T-cell (primary cell): ENCODE results near the gene MPEG1. TPM values are rescaled to one million over a fixed set of nuclear protein-coding genes. Genes with fewer than 3 reads are reported as not detected.
A peak's percentile ranks its signal among the peaks of the same experiment; 100 is the strongest.

ENCODE experiments used
- ATAC-seq, 4 experiments: fragments of 200-7000 bp in 3 of 4; fragments of 150-1000 bp in 1 of 4; cut with Tn5 transposase; replicated peaks in 1 of 4; 1 replicate in 3 of 4; 2 replicates in 1 of 4; pipeline ENCODE4 v1.10.0; 2021; ENCODE audit warnings: moderate library complexity in 3 of 4, mild to moderate bottlenecking in 2 of 4, moderate number of reproducible peaks in 1 of 4
- CTCF ChIA-PET, 2 donors: fragments of 300-600 bp; sonication (Branson Sonifier 250); formaldehyde crosslinking; loops; one replicate each; lab custom pipeline; 2022; ENCODE audit warnings: antibody characterized with exemption in 2 of 2; lab: Charles Lee
- POLR2A ChIA-PET, 2 donors: fragments of 300-600 bp; sonication (Branson Sonifier 250); formaldehyde crosslinking; loops; one replicate each; lab custom pipeline; 2022; ENCODE audit warnings: antibody characterized with exemption in 2 of 2; lab: Charles Lee
- DNase-seq, 35 experiments: peaks; one replicate each; pipeline versions ENCODE4 v3.0.0 to v3.0.0-alpha.2; 2013 to 2023
- H3K27ac ChIP-seq: one replicate; pipeline ENCODE4 v1.5.1; 2013; ENCODE audit warnings: low read length
- H3K27me3 ChIP-seq, 2 experiments: replicated peaks in 1 of 2; 1 replicate in 1 of 2; 2 replicates in 1 of 2; pipeline versions ENCODE4 v1.6.1 to v1.7.0; 2013; ENCODE audit warnings: low read length in 1 of 2, mixed read lengths in 1 of 2; ENCODE audit not compliant: control insufficient read depth in 2 of 2, insufficient read depth in 2 of 2; ENCODE audit errors: extremely low read depth in 1 of 2
- H3K36me3 ChIP-seq, 2 donors: 1 replicate in 1 of 2; 2 replicates in 1 of 2; pipeline versions ENCODE4 v1.6.1 to v1.7.0; 2013; ENCODE audit warnings: low read length in 1 of 2; ENCODE audit not compliant: control insufficient read depth in 2 of 2, insufficient read depth in 1 of 2; ENCODE audit errors: extremely low read depth in 1 of 2
- H3K4me1 ChIP-seq, 2 experiments: 1 replicate in 1 of 2; 2 replicates in 1 of 2; pipeline versions ENCODE4 v1.6.1 to v1.7.0; 2013; ENCODE audit warnings: low read length in 2 of 2, mixed read lengths in 1 of 2; ENCODE audit not compliant: insufficient read depth in 2 of 2, control insufficient read depth in 1 of 2; ENCODE audit errors: extremely low read depth in 1 of 2
- H3K4me3 ChIP-seq, 2 donors: 1 replicate in 1 of 2; 2 replicates in 1 of 2; pipeline versions ENCODE4 v1.5.1 to v1.7.0; 2013; ENCODE audit warnings: mild to moderate bottlenecking in 2 of 2, low read length in 1 of 2, moderate library complexity in 1 of 2; ENCODE audit not compliant: control insufficient read depth in 1 of 2; ENCODE audit errors: extremely low read depth in 1 of 2
- H3K9me3 ChIP-seq: 2 replicates; pipeline ENCODE4 v1.7.0; 2013
- H3K27ac Mint-ChIP-seq, 2 donors: one replicate each; pipeline ENCODE4 v1.8.0; 2020 to 2021; ENCODE audit warnings: mild to moderate bottlenecking in 2 of 2, mixed read lengths in 2 of 2
- H3K27me3 Mint-ChIP-seq, 2 donors: one replicate each; pipeline ENCODE4 v1.8.0; 2021 to 2022; ENCODE audit warnings: mixed read lengths in 2 of 2
- H3K36me3 Mint-ChIP-seq: one replicate; pipeline ENCODE4 v1.8.0; 2021; ENCODE audit warnings: mixed read lengths
- H3K4me1 Mint-ChIP-seq, 3 donors: one replicate each; pipeline ENCODE4 v1.8.0; 2020 to 2022; ENCODE audit warnings: mixed read lengths in 3 of 3, mild to moderate bottlenecking in 1 of 3
- H3K4me3 Mint-ChIP-seq, 3 donors: one replicate each; pipeline ENCODE4 v1.8.0; 2020 to 2022; ENCODE audit warnings: mild to moderate bottlenecking in 3 of 3, mixed read lengths in 3 of 3, moderate library complexity in 3 of 3
- H3K9me3 Mint-ChIP-seq, 3 donors: one replicate each; pipeline ENCODE4 v1.8.0; 2020 to 2022; ENCODE audit warnings: mixed read lengths in 3 of 3
- WGBS: methylation state at CpG from one replicate; pipeline ENCODE4 v1.1.5; 2013; ENCODE audit warnings: missing lambda C conversion rate; ENCODE audit not compliant: insufficient coverage; 5-methylcytosine and 5-hydroxymethylcytosine counted together
- total RNA-seq, 35 experiments: library from RNA in 6 of 35; stranded (reverse) in 6 of 35; fragments of 120-200 nt in 1 of 35; gene quantifications; one replicate each; pipeline versions ENCODE4 v1.2.1 to v1.2.4 and lab custom pipeline; 2013 to 2026

MPEG1 gene
- total RNA-seq, 5 donors from 2014 or later (not counting 1 experiment from before 2014, with no cell fraction given), result 0.93 to 3.0 (median 1.4) TPM

GRCh38 chr11:59222464-59223060, 9.8 kb upstream of the MPEG1 start:
- Mint-ChIP-seq H3K27me3 (no peaks in the 10 kb centered on the region), H3K9me3 (no peaks in the 10 kb centered on the region), H3K4me3 (no peak overlapping the region), H3K4me1 (peaks cover 1 to 15% (median 5%) of the 10 kb centered on the region in 3 donors), H3K27ac (no peak overlapping the region), H3K36me3 (no peaks in the 10 kb centered on the region)
- DNase-seq, result no peak
- 63% methylated on average over 1 of the region's 2 CpGs for whole genome bisulfite sequencing
- ChIA-PET CTCF (interaction anchor here in 1 of 2 donors (0.6 kb wide), 1 partner anchor 13 kb away, joined by 5 read pairs; no protein-coding TSS in a partner anchor), POLR2A (no interaction called here)
- Histone ChIP-seq H3K27me3 (no peaks in the 10 kb centered on the region), H3K36me3 (no peaks in the 10 kb centered on the region), H3K9me3 (no peaks in the 10 kb centered on the region), H3K4me1 (no peaks in the 10 kb centered on the region), H3K4me3 (no peak overlapping the region), H3K27ac (no peak overlapping the region)
- ATAC-seq, result no peak

DNA sequence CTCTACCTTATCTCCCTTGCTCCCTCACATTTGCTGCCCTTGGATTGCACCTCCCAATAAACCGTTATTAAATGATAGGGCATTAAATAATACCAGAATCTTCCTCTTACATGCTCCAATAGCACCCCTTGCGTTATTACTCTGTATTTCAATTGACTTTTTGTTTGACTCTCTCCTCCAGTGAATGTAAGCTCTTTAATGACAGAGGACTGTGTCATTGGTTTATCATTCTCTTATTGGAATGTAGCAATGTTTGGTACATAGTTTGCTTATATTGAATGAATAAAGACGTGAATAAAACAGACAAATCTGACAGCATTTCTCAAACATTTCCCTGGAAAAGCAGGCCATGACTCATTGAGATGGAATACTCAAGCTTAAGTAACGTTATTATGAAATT, 8.7 kb upstream of the MPEG1 start:
- no peak overlapping the region for H3K4me3 Mint-ChIP-seq
- H3K36me3 Mint-ChIP-seq, result no peaks in the 10 kb centered on the region
- H3K27me3 ChIP-seq, result no peaks in the 10 kb centered on the region
- ChIA-PET POLR2A (no interaction called here), CTCF (interaction anchor here in 1 of 2 donors (0.9 kb wide), 1 partner anchor 11 kb away, joined by 3 read pairs; no protein-coding TSS in a partner anchor)
- H3K4me3 ChIP-seq, result no peak overlapping the region
- no CpG with 5 or more reads among the region's 4 CpGs for WGBS
- ATAC-seq (no peak), DNase-seq (no peak)
- peaks cover under 1 to 3% of the 10 kb centered on the region in 2 experiments for H3K4me1 ChIP-seq
- H3K27ac Mint-ChIP-seq, result no peak overlapping the region
- H3K9me3 Mint-ChIP-seq, result no peaks in the 10 kb centered on the region
- no peaks in the 10 kb centered on the region for H3K27me3 Mint-ChIP-seq
- peaks cover 12 to 26% (median 13%) of the 10 kb centered on the region in 3 donors for H3K4me1 Mint-ChIP-seq
- no peaks in the 10 kb centered on the region for H3K9me3 ChIP-seq
- no peaks in the 10 kb centered on the region for H3K36me3 ChIP-seq
- no peak overlapping the region for H3K27ac ChIP-seq

DNA sequence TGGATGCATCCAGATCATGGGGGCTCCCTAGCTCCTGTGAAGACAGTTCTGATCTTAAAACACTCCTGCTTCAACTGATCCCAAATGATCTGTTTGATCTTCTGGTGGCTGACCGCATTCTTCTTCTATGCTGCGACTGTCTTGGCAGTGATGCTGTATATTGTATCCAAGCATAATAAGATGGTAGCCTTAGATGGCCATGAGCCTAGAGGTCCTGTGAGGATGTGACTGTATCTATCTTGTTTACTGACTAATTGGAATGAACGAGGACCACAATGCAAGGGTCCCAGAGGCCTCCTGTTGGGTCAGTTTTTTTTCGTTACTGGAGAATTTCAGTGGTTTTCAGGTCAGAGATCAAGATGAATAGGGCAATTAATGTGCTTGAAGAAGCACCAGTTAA, 7.1 kb upstream of the MPEG1 start:
- H3K27ac ChIP-seq, result no peak overlapping the region
- DNase-seq (no peak), ATAC-seq (no peak)
- H3K4me1 ChIP-seq, result peaks cover 3% of the 10 kb centered on the region in 2 experiments
- Mint-ChIP-seq H3K4me3 (no peak overlapping the region), H3K9me3 (no peaks in the 10 kb centered on the region), H3K27ac (no peak overlapping the region), H3K4me1 (peaks cover 12 to 25% (median 13%) of the 10 kb centered on the region in 3 donors), H3K36me3 (no peaks in the 10 kb centered on the region), H3K27me3 (no peaks in the 10 kb centered on the region)
- no peaks in the 10 kb centered on the region for H3K36me3 ChIP-seq
- WGBS, result 67% methylated on average over 3 of the region's 4 CpGs
- CTCF ChIA-PET, result interaction anchor here in 1 of 2 donors (0.5 kb wide), 1 partner anchor 427 kb away, joined by 4 read pairs; no protein-coding TSS in a partner anchor
- POLR2A ChIA-PET, result no interaction called here
- no peaks in the 10 kb centered on the region for H3K9me3 ChIP-seq
- no peaks in the 10 kb centered on the region for H3K27me3 ChIP-seq
- H3K4me3 ChIP-seq, result no peak overlapping the region

DNA sequence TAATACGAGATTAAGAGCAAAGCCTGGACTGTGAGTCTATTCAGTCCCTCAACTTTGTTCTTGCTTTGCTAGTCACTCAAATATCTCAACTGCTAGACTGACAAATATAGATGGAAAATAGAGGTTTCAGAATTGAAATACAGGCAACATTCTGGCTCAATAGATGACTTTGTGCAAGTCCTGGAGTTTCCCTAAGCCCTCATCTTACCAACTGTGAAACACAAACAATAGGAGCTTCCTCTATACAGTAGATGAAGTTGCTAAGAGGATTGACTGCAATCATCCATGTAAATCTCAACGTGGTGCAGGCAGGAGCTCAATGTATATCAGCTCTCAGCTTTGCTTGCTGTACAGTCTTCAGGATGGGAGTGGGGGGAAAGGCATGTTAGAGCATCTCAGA, 6.2 kb upstream of the MPEG1 start:
- DNase-seq (no peak), ATAC-seq (no peak)
- Mint-ChIP-seq H3K4me3 (no peak overlapping the region), H3K4me1 (peaks cover 8 to 19% (median 12%) of the 10 kb centered on the region in 3 donors), H3K27me3 (no peaks in the 10 kb centered on the region), H3K9me3 (no peaks in the 10 kb centered on the region), H3K27ac (no peak overlapping the region), H3K36me3 (no peaks in the 10 kb centered on the region)
- CTCF ChIA-PET, result no interaction called here
- no peaks in the 10 kb centered on the region for H3K9me3 ChIP-seq
- H3K27me3 ChIP-seq, result no peaks in the 10 kb centered on the region
- no peak overlapping the region for H3K27ac ChIP-seq
- H3K4me1 ChIP-seq, result peaks cover 3% of the 10 kb centered on the region in 2 experiments
- no peak overlapping the region for H3K4me3 ChIP-seq
- POLR2A ChIA-PET, result no interaction called here
- WGBS, result 29% methylated on average over 1 of the region's 2 CpGs
- no peaks in the 10 kb centered on the region for H3K36me3 ChIP-seq

DNA sequence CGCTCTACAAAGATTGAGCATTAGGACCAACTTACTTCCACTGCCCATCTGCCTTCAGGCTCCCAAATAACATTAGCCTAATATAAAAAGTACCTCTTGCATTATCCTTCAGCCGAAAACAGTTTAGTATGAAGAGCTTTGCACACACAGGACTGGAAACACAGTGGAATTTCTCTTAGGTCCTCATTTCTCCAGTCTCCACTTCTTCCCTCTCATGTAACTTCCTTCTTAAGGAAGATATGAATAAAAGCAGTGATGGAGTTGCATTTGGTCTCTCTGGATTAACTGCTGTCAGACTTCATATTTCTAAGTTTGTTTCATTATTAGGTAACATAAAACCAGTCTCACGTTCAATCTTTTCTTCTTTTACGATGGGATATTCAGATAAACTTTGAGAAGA, 5.6 kb upstream of the MPEG1 start:
- H3K4me3 Mint-ChIP-seq, result no peak overlapping the region
- ChIA-PET POLR2A (no interaction called here), CTCF (no interaction called here)
- no peak overlapping the region for H3K27ac Mint-ChIP-seq
- no peaks in the 10 kb centered on the region for H3K9me3 Mint-ChIP-seq
- WGBS, result 100% methylated on average over 1 of the region's 4 CpGs
- peaks cover 8 to 16% (median 12%) of the 10 kb centered on the region in 3 donors for H3K4me1 Mint-ChIP-seq
- DNase-seq (no peak), ATAC-seq (no peak)
- no peaks in the 10 kb centered on the region for H3K27me3 Mint-ChIP-seq
- no peak overlapping the region for H3K4me3 ChIP-seq
- H3K27me3 ChIP-seq, result no peaks in the 10 kb centered on the region
- H3K36me3 Mint-ChIP-seq, result no peaks in the 10 kb centered on the region
- H3K9me3 ChIP-seq, result no peaks in the 10 kb centered on the region
- H3K27ac ChIP-seq, result no peak overlapping the region
- no peaks in the 10 kb centered on the region for H3K36me3 ChIP-seq
- peaks cover 3% of the 10 kb centered on the region in 2 experiments for H3K4me1 ChIP-seq

- peak in 4 of 35 experiments; percentile 6 to 37 (median 16) for DNase-seq
These were observed 4.2 kb upstream of the MPEG1 start for GRCh38 chr11:59216641-59217564.

More at GRCh38 chr11:59216641-59217564, 4.2 kb upstream of the MPEG1 start:
- H3K4me3 ChIP-seq, result no peak overlapping the region
- Mint-ChIP-seq H3K9me3 (no peaks in the 10 kb centered on the region), H3K4me3 (no peak overlapping the region), H3K27me3 (no peaks in the 10 kb centered on the region), H3K36me3 (no peaks in the 10 kb centered on the region), H3K27ac (peak overlapping the region; percentile 7 to 15), H3K4me1 (peaks cover 8 to 13% (median 12%) of the 10 kb centered on the region in 3 donors)
- ChIA-PET POLR2A (no interaction called here), CTCF (no interaction called here)
- ATAC-seq, result peak in 3 of 4 experiments; percentile 30 to 53 (median 37)
- H3K27ac ChIP-seq, result no peak overlapping the region
- H3K27me3 ChIP-seq, result no peaks in the 10 kb centered on the region
- H3K36me3 ChIP-seq, result no peaks in the 10 kb centered on the region
- peaks cover 3% of the 10 kb centered on the region in 2 experiments for H3K4me1 ChIP-seq
- 7% methylated on average over 3 of the region's 9 CpGs for WGBS
- H3K9me3 ChIP-seq, result no peaks in the 10 kb centered on the region
